ENCODE data around the gene CDYL2. TPM values are rescaled to one million over a fixed set of nuclear protein-coding genes. Genes with fewer than 3 reads are reported as not detected.

The CDYL2 gene
- polyA plus RNA-seq, 1 of the 3 experiments (the other 2 are of a cell fraction): 0.03 TPM

DNA sequence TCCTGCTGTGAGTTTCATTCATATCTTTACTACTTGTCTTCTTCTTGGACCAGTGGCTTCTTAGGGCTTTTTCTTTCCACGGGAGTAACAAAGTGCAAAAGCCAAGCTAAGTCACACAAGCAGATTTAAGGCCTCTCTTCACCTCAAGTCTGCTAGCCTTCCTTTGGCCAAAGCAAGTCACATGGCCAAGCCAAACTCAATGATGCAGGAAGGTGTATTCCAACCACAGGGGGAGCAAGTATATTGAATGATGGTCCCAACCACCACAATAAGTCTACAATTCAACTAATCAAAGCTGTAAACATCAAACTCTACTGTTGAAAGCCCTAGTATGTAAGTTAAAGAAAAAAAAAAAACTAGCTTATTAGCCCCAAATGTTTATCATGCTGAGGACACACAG is 44.5 kb upstream of the CDYL2 start:
- H3K79me2 ChIP-seq (ENCODE audit: insufficient read depth): no peaks in the 10 kb centered on the region
- no peaks in the 10 kb centered on the region for H3F3A ChIP-seq (replicated peaks; ENCODE audit: insufficient read depth)
- no peaks in the 10 kb centered on the region for H3K9me2 ChIP-seq
- no peak overlapping the region for H2AFZ ChIP-seq (ENCODE audit: low read depth)
- no peak overlapping the region for H3K9ac ChIP-seq
- no peak overlapping the region for H3K27ac ChIP-seq (ENCODE audit: low read depth in 2 of 2, low read length in 1 of 2)
- no peaks in the 10 kb centered on the region for H3K4me1 ChIP-seq (ENCODE audit: control insufficient read depth in 1 of 2, insufficient read depth in 2 of 2, low read depth in 1 of 2, low read length in 1 of 2)
- no peaks in the 10 kb centered on the region for H4K20me1 ChIP-seq (ENCODE audit: insufficient read depth)
- no peaks in the 10 kb centered on the region for H3K36me3 ChIP-seq (replicated peaks in 1 of 2; ENCODE audit: control insufficient read depth in 1 of 2, insufficient read depth in 2 of 2, low read length in 1 of 2)
- H3K9me3 ChIP-seq: no peaks in the 10 kb centered on the region; the same call in 1 of the 2 replicates
- no peak for DNase-seq
- H3K4me2 ChIP-seq: no peak overlapping the region
- no peaks in the 10 kb centered on the region for H3K27me3 ChIP-seq (ENCODE audit: insufficient read depth)
- no peak overlapping the region for H3K4me3 ChIP-seq (ENCODE audit: low read depth in 2 of 2, low read length in 1 of 2)
- POLR2A ChIA-PET: no interaction called here
- 13% methylated on average over 1 of the region's 1 CpG for WGBS (ENCODE audit: low lambda C conversion rate)
- TF ChIP-seq EZH2phosphoT487 (IDR thresholded peaks at IDR 0.05; ENCODE audit: borderline replicate concordance, low read depth) (no peak), MXI1 (IDR thresholded peaks at IDR 0.05; ENCODE audit: low read depth, low read length) (no peak), GATA2 (CRISPR knock-in tag; IDR thresholded peaks at IDR 0.05) (no peak), FOSL2 (IDR thresholded peaks at IDR 0.05; ENCODE audit: borderline replicate concordance, low read depth) (no peak)
- CTCF ChIA-PET: interaction anchor here (1.4 to 1.6 kb wide), 2 partner anchors 13 to 24 kb away, joined by 3 to 4 read pairs; no protein-coding TSS in a partner anchor

DNA sequence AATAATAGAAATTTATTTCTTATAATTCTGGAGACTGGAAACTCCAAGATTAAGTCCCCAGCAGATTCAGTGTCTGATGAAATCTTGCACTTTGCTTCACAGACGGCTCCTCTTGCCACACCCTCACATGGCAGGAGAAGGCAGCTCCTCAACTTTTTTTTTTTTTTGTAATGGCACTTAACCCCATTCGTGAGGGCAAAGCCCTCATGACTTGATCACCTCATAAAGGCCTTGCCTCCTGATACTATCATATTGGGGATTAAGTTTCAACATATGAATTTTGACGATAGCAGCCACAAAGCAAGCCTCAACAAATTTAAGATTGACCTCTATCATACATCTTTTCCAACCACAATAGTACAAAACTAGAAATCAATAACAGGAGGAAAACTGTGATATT is 42.3 kb upstream of the CDYL2 start:
- 10% methylated on average over 3 of the region's 3 CpGs for WGBS (ENCODE audit: low lambda C conversion rate)
- H3K4me1 ChIP-seq (ENCODE audit: control insufficient read depth in 1 of 2, insufficient read depth in 2 of 2, low read depth in 1 of 2, low read length in 1 of 2): no peaks in the 10 kb centered on the region
- POLR2A ChIA-PET: no interaction called here
- H3K27ac ChIP-seq (ENCODE audit: low read depth in 2 of 2, low read length in 1 of 2): no peak overlapping the region
- no peaks in the 10 kb centered on the region; the same call in 1 of the 2 replicates for H3K9me3 ChIP-seq
- DNase-seq: no peak
- TF ChIP-seq, protein P1, sequence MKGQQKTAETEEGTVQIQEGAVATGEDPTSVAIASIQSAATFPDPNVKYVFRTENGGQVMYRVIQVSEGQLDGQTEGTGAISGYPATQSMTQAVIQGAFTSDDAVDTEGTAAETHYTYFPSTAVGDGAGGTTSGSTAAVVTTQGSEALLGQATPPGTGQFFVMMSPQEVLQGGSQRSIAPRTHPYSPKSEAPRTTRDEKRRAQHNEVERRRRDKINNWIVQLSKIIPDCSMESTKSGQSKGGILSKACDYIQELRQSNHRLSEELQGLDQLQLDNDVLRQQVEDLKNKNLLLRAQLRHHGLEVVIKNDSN (IDR thresholded peaks at IDR 0.05; ENCODE audit: borderline replicate concordance, low read depth): no peak
- TF ChIP-seq GABPA (IDR thresholded peaks at IDR 0.05; ENCODE audit: low read depth) (no peak), NFIC (IDR thresholded peaks at IDR 0.05; ENCODE audit: borderline replicate concordance) (no peak), SMC3 (IDR thresholded peaks at IDR 0.05; ENCODE audit: low read depth, low read length) (no peak), RAD21 (IDR thresholded peaks at IDR 0.05; ENCODE audit: low read length) (no peak), YY1 (IDR thresholded peaks at IDR 0.05; ENCODE audit: low read depth) (no peak)
- TF ChIP-seq, protein P2, sequence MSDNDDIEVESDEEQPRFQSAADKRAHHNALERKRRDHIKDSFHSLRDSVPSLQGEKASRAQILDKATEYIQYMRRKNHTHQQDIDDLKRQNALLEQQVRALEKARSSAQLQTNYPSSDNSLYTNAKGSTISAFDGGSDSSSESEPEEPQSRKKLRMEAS (IDR thresholded peaks at IDR 0.05; ENCODE audit: low read depth): no peak
- TF ChIP-seq, protein P3, sequence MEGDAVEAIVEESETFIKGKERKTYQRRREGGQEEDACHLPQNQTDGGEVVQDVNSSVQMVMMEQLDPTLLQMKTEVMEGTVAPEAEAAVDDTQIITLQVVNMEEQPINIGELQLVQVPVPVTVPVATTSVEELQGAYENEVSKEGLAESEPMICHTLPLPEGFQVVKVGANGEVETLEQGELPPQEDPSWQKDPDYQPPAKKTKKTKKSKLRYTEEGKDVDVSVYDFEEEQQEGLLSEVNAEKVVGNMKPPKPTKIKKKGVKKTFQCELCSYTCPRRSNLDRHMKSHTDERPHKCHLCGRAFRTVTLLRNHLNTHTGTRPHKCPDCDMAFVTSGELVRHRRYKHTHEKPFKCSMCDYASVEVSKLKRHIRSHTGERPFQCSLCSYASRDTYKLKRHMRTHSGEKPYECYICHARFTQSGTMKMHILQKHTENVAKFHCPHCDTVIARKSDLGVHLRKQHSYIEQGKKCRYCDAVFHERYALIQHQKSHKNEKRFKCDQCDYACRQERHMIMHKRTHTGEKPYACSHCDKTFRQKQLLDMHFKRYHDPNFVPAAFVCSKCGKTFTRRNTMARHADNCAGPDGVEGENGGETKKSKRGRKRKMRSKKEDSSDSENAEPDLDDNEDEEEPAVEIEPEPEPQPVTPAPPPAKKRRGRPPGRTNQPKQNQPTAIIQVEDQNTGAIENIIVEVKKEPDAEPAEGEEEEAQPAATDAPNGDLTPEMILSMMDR (IDR thresholded peaks at IDR 0.05): no peak
- no peak overlapping the region for H3K9ac ChIP-seq
- H4K20me1 ChIP-seq (ENCODE audit: insufficient read depth): no peaks in the 10 kb centered on the region
- H3K4me2 ChIP-seq: no peak overlapping the region
- H3K36me3 ChIP-seq (replicated peaks in 1 of 2; ENCODE audit: control insufficient read depth in 1 of 2, insufficient read depth in 2 of 2, low read length in 1 of 2): no peaks in the 10 kb centered on the region
- CTCF ChIA-PET: no interaction called here
- no peak overlapping the region for H2AFZ ChIP-seq (ENCODE audit: low read depth)
- H3K79me2 ChIP-seq (ENCODE audit: insufficient read depth): no peaks in the 10 kb centered on the region
- H3K27me3 ChIP-seq (ENCODE audit: insufficient read depth): no peaks in the 10 kb centered on the region
- no peaks in the 10 kb centered on the region for H3F3A ChIP-seq (replicated peaks; ENCODE audit: insufficient read depth)
- H3K4me3 ChIP-seq (ENCODE audit: low read depth in 2 of 2, low read length in 1 of 2): no peak overlapping the region
- H3K9me2 ChIP-seq: no peaks in the 10 kb centered on the region
